NT2/D1 (cell line): Measurements from ENCODE around the gene GAB3.

ENCODE experiments used
- YY1 ChIP-seq: IDR thresholded peaks from 2 replicates; pipeline ENCODE4 v1.6.1; 2011; ENCODE audit not compliant: insufficient read length, insufficient read depth
- ZNF274 ChIP-seq: IDR thresholded peaks from 2 replicates; pipeline ENCODE4 v1.6.1; 2011; ENCODE audit warnings: mild to moderate bottlenecking, low read depth, low read length

- TF ChIP-seq YY1: no peak
- TF ChIP-seq ZNF274: no peak
These were observed 359 bp upstream of the GAB3 start for GRCh38 chrX:154751203-154751668.
